ENCODE data around the gene TNS3.

GRCh38 chr7:47371733-47372368, 210.1 kb downstream of the TNS3 start:
- TF ChIP-seq CTCF (IDR thresholded peaks at IDR 0.05), result no peak
- TF ChIP-seq EP300 (IDR thresholded peaks at IDR 0.05; ENCODE audit: borderline replicate concordance in 1 of 2, low read depth in 1 of 2, low read length in 1 of 2), result no peak
- no peak for TF ChIP-seq GABPA (IDR thresholded peaks at IDR 0.05; ENCODE audit: low read depth)
- TF ChIP-seq RAD21 (IDR thresholded peaks at IDR 0.05; ENCODE audit: low read length), result no peak
- TF ChIP-seq REST (IDR thresholded peaks at IDR 0.05; ENCODE audit: low read depth, low read length), result no peak
- no peak for TF ChIP-seq POLR2AphosphoS5 (IDR thresholded peaks at IDR 0.05; ENCODE audit: low read depth, low read length)

Data from SK-N-SH (cell line).